Upper lobe of left lung (tissue), 6 donors: ENCODE results near the gene PKHD1. TPM values are rescaled to one million over a fixed set of nuclear protein-coding genes. Genes with fewer than 3 reads are reported as not detected.

Experiments
- ATAC-seq, 2 donors: fragments of 200-7000 bp; cut with Tn5 transposase; one replicate each; pipeline ENCODE4 v1.9.1; 2022; ENCODE audit warnings: mild to moderate bottlenecking in 2 of 2, moderate library complexity in 2 of 2; ENCODE audit not compliant: low FRiP score in 2 of 2
- DNase-seq, 2 donors: peaks; one replicate each; pipeline ENCODE4 v3.0.0-alpha.2; 2019 to 2020
- H3K27ac ChIP-seq, 4 donors: fragments of 200-600 bp; sonication (generic); one replicate each; pipeline ENCODE4 v1.5.1; 2016 to 2019
- H3K27me3 ChIP-seq, 4 donors: fragments of 200-600 bp; sonication (generic); one replicate each; pipeline ENCODE4 v1.5.1; 2017 to 2019
- H3K36me3 ChIP-seq, 4 donors: fragments of 200-600 bp; sonication (generic); one replicate each; pipeline ENCODE4 v1.5.1; 2016 to 2019
- H3K4me1 ChIP-seq, 4 donors: fragments of 200-600 bp; sonication (generic); one replicate each; pipeline ENCODE4 v1.5.1; 2018 to 2019
- H3K4me3 ChIP-seq, 4 donors: fragments of 200-600 bp; sonication (generic); one replicate each; pipeline ENCODE4 v1.5.1; 2017 to 2019; ENCODE audit warnings: mild to moderate bottlenecking in 2 of 4, moderate library complexity in 1 of 4
- H3K9me3 ChIP-seq, 4 donors: fragments of 200-600 bp; sonication (generic); one replicate each; pipeline ENCODE4 v1.5.1; 2018 to 2019
- CTCF ChIP-seq, 6 experiments: fragments of 450-650 bp in 4 of 6; fragments of 200-600 bp in 2 of 6; sonication (generic) in 2 of 6; IDR thresholded peaks; one replicate each; pipeline ENCODE4 v1.5.1; 2016 to 2019; ENCODE audit warnings: antibody characterized with exemption in 6 of 6
- EP300 ChIP-seq, 4 donors: sonication (generic); formaldehyde crosslinking; IDR thresholded peaks; one replicate each; pipeline ENCODE4 v1.5.1; 2017; ENCODE audit warnings: antibody characterized with exemption in 4 of 4, control low read depth in 2 of 4
- POLR2A ChIP-seq, 4 donors: fragments of 450-650 bp; IDR thresholded peaks; one replicate each; pipeline ENCODE4 v1.5.1; 2016 to 2017; ENCODE audit warnings: antibody characterized with exemption in 4 of 4, mild to moderate bottlenecking in 2 of 4
- POLR2AphosphoS5 ChIP-seq, 2 donors: sonication (generic); formaldehyde crosslinking; IDR thresholded peaks; one replicate each; pipeline ENCODE4 v1.5.1; 2017; ENCODE audit warnings: antibody characterized with exemption in 2 of 2
- WGBS, 2 donors: methylation state at CpG; one replicate each; pipeline ENCODE4 v1.1.5; 2017 to 2018; 5-methylcytosine and 5-hydroxymethylcytosine counted together
- total RNA-seq, 6 donors: library from RNA; depleted of rRNA in 4 of 6; stranded (reverse); fragments of >200 nt in 4 of 6; gene quantifications; one replicate each; pipeline versions ENCODE4 v1.1.0 to v1.2.1, GENCODE V29; 2016 to 2021
- donor health status: DM: no; HTN: no; CAD: no; lungs with moderate emphysema.
- donor health status: DM: no; HTN: yes; CAD: no; lungs with severe emphysema.

The PKHD1 gene
- total RNA-seq, 6 donors from 2014 or later, result 0.10 to 1.0 (median 0.34) TPM

GRCh38 chr6:51915098-51915497 lies 172.3 kb downstream of the PKHD1 start:
- no peak for TF ChIP-seq POLR2AphosphoS5 (IDR thresholded peaks at IDR 0.05)
- TF ChIP-seq POLR2A (IDR thresholded peaks at IDR 0.05), result no peak
- no peak for TF ChIP-seq EP300 (IDR thresholded peaks at IDR 0.05)
- TF ChIP-seq CTCF (IDR thresholded peaks at IDR 0.05), result no peak

GRCh38 chr6:51913265-51913664 lies 174.1 kb downstream of the PKHD1 start:
- no peak overlapping the region for H3K4me3 ChIP-seq
- 25 to 38% methylated on average over 2 of the region's 2 CpGs for WGBS, 2 donors
- no peak for ATAC-seq

More at GRCh38 chr6:51915098-51915497, 172.3 kb downstream of the PKHD1 start:
- no peaks in the 10 kb centered on the region for H3K4me1 ChIP-seq
- WGBS, 2 donors, result 94 to 96% methylated on average over 1 of the region's 1 CpG
- peaks cover 0 to 9% (median 0%) of the 10 kb centered on the region in 4 donors for H3K9me3 ChIP-seq
- no peaks in the 10 kb centered on the region for H3K36me3 ChIP-seq
- H3K4me3 ChIP-seq, result no peak overlapping the region
- DNase-seq (no peak), ATAC-seq (no peak)
- H3K27me3 ChIP-seq, result no peaks in the 10 kb centered on the region
- H3K27ac ChIP-seq, result no peak overlapping the region

GRCh38 chr6:51910851-51911250 lies 176.6 kb downstream of the PKHD1 start:
- no peak for TF ChIP-seq CTCF (IDR thresholded peaks at IDR 0.05)
- TF ChIP-seq POLR2A (IDR thresholded peaks at IDR 0.05), result no peak
- TF ChIP-seq POLR2AphosphoS5 (IDR thresholded peaks at IDR 0.05), result no peak
- TF ChIP-seq EP300 (IDR thresholded peaks at IDR 0.05), result no peak
- Histone ChIP-seq H3K4me3 (no peak overlapping the region), H3K9me3 (no peaks in the 10 kb centered on the region), H3K36me3 (no peaks in the 10 kb centered on the region), H3K4me1 (no peaks in the 10 kb centered on the region), H3K27me3 (no peaks in the 10 kb centered on the region), H3K27ac (no peak overlapping the region)
- ATAC-seq, result no peak
- DNase-seq, result no peak
- 63 to 73% methylated on average over 2 of the region's 2 CpGs for whole genome bisulfite sequencing, 2 donors

More at GRCh38 chr6:51913265-51913664, 174.1 kb downstream of the PKHD1 start:
- Histone ChIP-seq H3K36me3 (no peaks in the 10 kb centered on the region), H3K27me3 (no peaks in the 10 kb centered on the region), H3K4me1 (no peaks in the 10 kb centered on the region), H3K27ac (no peak overlapping the region), H3K9me3 (peaks cover 0 to under 1% (median 0%) of the 10 kb centered on the region in 4 donors)
- no peak for DNase-seq
- TF ChIP-seq POLR2AphosphoS5 (IDR thresholded peaks at IDR 0.05) (no peak), EP300 (IDR thresholded peaks at IDR 0.05) (no peak), CTCF (IDR thresholded peaks at IDR 0.05) (no peak), POLR2A (IDR thresholded peaks at IDR 0.05) (no peak)

- H3K4me3 ChIP-seq, result no peak overlapping the region
- H3K4me1 ChIP-seq, result no peaks in the 10 kb centered on the region
- no peak overlapping the region for H3K27ac ChIP-seq
- TF ChIP-seq CTCF (IDR thresholded peaks at IDR 0.05), result no peak
- no peak for TF ChIP-seq EP300 (IDR thresholded peaks at IDR 0.05)
- TF ChIP-seq POLR2AphosphoS5 (IDR thresholded peaks at IDR 0.05), result no peak
- TF ChIP-seq POLR2A (IDR thresholded peaks at IDR 0.05), result no peak
- no peaks in the 10 kb centered on the region for H3K27me3 ChIP-seq
- H3K36me3 ChIP-seq, result no peaks in the 10 kb centered on the region
- DNase-seq (no peak), ATAC-seq (no peak)
- no peaks in the 10 kb centered on the region for H3K9me3 ChIP-seq
These were observed 179.2 kb downstream of the PKHD1 start for GRCh38 chr6:51908243-51908642.
